ENCODE data around the gene SGCD.

DNA sequence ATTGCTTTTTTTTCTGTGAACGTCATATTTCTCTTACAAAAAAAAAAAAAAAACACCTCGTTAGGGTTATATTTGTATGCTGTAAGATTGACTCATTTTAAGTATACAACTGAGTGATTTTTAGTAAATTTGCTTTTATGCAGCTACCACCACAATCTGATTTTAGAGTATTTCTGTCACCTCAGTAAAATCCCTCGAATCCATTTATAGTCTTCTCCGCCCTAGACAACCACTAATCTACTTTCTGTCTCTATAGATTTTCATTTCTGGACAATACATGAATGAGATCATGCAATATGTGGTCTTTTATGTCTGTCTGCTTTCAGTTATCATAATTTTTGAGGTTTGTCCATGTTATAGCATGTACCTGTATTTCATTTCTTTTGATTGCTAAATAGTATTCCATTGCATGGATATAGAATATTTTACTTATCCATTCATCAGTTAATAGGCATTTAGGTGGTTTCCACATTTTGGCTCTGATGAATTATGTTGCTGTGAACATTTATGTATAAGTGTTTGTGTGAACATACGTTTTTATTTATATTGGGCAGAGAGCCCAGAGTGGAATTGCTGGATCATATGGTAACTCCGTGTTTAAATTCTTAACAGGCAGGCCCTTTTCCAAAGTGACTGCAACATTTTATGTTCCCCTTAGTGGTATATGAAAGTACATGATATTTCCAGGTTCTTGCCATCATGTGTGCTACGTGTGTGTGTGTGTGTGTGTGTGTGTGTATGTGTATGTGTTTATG is 171.4 kb downstream of the SGCD start:
- TF ChIP-seq CTCF (conservative IDR thresholded peaks at IDR 0.05 in 1 of 2, IDR thresholded peaks at IDR 0.05 in 1 of 2; ENCODE audit: extremely low read depth in 1 of 2, insufficient read depth in 1 of 2, low read depth in 1 of 2, low read length in 2 of 2) (no peak), EZH2 (IDR thresholded peaks at IDR 0.05; ENCODE audit: borderline replicate concordance, low read length) (no peak)

Data from mammary epithelial cell (primary cell).